HepG2 (cell line): Measurements from ENCODE around the gene ZSCAN1. TPM values are rescaled to one million over a fixed set of nuclear protein-coding genes. Genes with fewer than 3 reads are reported as not detected.

Experiments used
- ATAC-seq: fragments of 200-7000 bp; cut with Tn5 transposase; 3 replicates; pipeline ENCODE4 v1.9.1; 2020; ENCODE audit warnings: mild to moderate bottlenecking, moderate library complexity
- BruUV-seq: library from RNA; stranded (reverse); fragments of 400-500 nt; replicated peaks from 2 replicates; lab custom pipeline; 2021; lab: Mats Ljungman, UMichigan
- CTCF ChIA-PET: fragments of 300-600 bp; formaldehyde crosslinking; extraction: SDS; loops from one replicate; lab custom pipeline; 2021; ENCODE audit warnings: low total read pairs, inconsistent platforms, low intra/inter-chr PET ratio; lab: Yijun Ruan, JAX
- POLR2A ChIA-PET: fragments of 350-600 bp; sonication (Branson Sonifier 250); formaldehyde crosslinking; loops from one replicate; lab custom pipeline; 2020; ENCODE audit warnings: antibody characterized with exemption, inconsistent platforms; lab: Yijun Ruan, JAX
- DNase-seq: peaks from one replicate; pipeline ENCODE4 v3.0.0-alpha.2; 2015; ENCODE audit warnings: low spot score
- FAIRE-seq: peaks from 3 replicates; lab custom pipeline; 2011; peaks lifted over from hg19 to GRCh38; lab: Jason Lieb, UNC
- H2AFZ ChIP-seq: one replicate; pipeline ENCODE4 v1.6.1; 2011; ENCODE audit warnings: low read length, inconsistent platforms
- H3K27ac ChIP-seq: fragments of 300-600 bp; 3 replicates; pipeline ENCODE4 v1.8.0; 2011; ENCODE audit warnings: mixed run types, mild to moderate bottlenecking, mixed read lengths, low read length, inconsistent platforms; ENCODE audit not compliant: insufficient read depth; ENCODE audit errors: extremely low read length
- H3K27me3 ChIP-seq, 2 experiments: fragments of 200-600 bp in 1 of 2; 2 replicates in 1 of 2; 3 replicates in 1 of 2; pipeline versions ENCODE4 v1.6.0 to v1.8.0; 2011; ENCODE audit warnings: low read length in 2 of 2, mild to moderate bottlenecking in 2 of 2, moderate library complexity in 2 of 2, inconsistent platforms in 1 of 2; ENCODE audit not compliant: insufficient read depth in 2 of 2, control insufficient read depth in 1 of 2
- H3K36me3 ChIP-seq, 2 experiments: fragments of 200-600 bp in 1 of 2; replicated peaks in 1 of 2; 2 replicates in 1 of 2; 3 replicates in 1 of 2; pipeline versions ENCODE4 v1.5.1 to v1.8.0; 2011; ENCODE audit warnings: low read length in 2 of 2, inconsistent platforms in 1 of 2; ENCODE audit not compliant: insufficient read depth in 2 of 2, control insufficient read depth in 1 of 2
- H3K4me1 ChIP-seq: 2 replicates; pipeline ENCODE4 v1.5.1; 2012; ENCODE audit warnings: low read length, inconsistent platforms; ENCODE audit not compliant: insufficient read depth
- H3K4me2 ChIP-seq: 2 replicates; pipeline ENCODE4 v1.6.0; 2011; ENCODE audit warnings: low read depth, low read length, inconsistent platforms
- H3K4me3 ChIP-seq, 3 experiments: fragments of 200-600 bp in 1 of 3; sonication (generic), shearing (Covaris generic) in 1 of 3; replicated peaks in 1 of 3; 2 replicates each; pipeline ENCODE4 v1.5.1; 2011 to 2016; ENCODE audit warnings: low read length in 3 of 3, inconsistent platforms in 2 of 3, low read depth in 2 of 3, mild to moderate bottlenecking in 2 of 3, control low read depth in 1 of 3, mixed read lengths in 1 of 3; ENCODE audit not compliant: insufficient read depth in 1 of 3
- H3K79me2 ChIP-seq: one replicate; pipeline ENCODE4 v1.6.1; 2011; ENCODE audit warnings: low read length, inconsistent platforms; ENCODE audit not compliant: insufficient read depth
- H3K9ac ChIP-seq: 2 replicates; pipeline ENCODE4 v1.6.0; 2011; ENCODE audit warnings: mild to moderate bottlenecking, low read depth, low read length, inconsistent platforms; ENCODE audit not compliant: insufficient read depth
- H3K9me3 ChIP-seq: 2 replicates; pipeline ENCODE4 v1.5.1; 2012; ENCODE audit warnings: mild to moderate bottlenecking, low read length
- H4K20me1 ChIP-seq: 2 replicates; pipeline ENCODE4 v1.6.0; 2011; ENCODE audit warnings: inconsistent platforms, mild to moderate bottlenecking, low read length, moderate library complexity; ENCODE audit not compliant: insufficient read depth
- AHDC1 ChIP-seq: sonication (generic); formaldehyde crosslinking; IDR thresholded peaks from 2 replicates; pipeline ENCODE4 v1.5.1; 2020; ENCODE audit warnings: mild to moderate bottlenecking, missing genetic modification reagents, borderline replicate concordance
- FOXA3 ChIP-seq: IDR thresholded peaks from 2 replicates; pipeline ENCODE4 v1.6.1; 2016; ENCODE audit warnings: missing genetic modification reagents, missing compliant biosample characterization
- HCFC1 ChIP-seq: fragments of 150-350 bp; IDR thresholded peaks from 2 replicates; pipeline ENCODE4 v1.6.1; 2014; ENCODE audit warnings: low read depth, low read length
- MLXIP ChIP-seq: sonication (generic); formaldehyde crosslinking; IDR thresholded peaks from 2 replicates; pipeline ENCODE4 v1.9.0; 2021; ENCODE audit warnings: missing genetic modification reagents, borderline replicate concordance
- PHF8 ChIP-seq: sonication (generic); formaldehyde crosslinking; IDR thresholded peaks from 2 replicates; pipeline ENCODE4 v1.5.0; 2020; ENCODE audit warnings: missing genetic modification reagents
- REST ChIP-seq, 2 experiments: IDR thresholded peaks; 2 replicates each; pipeline ENCODE4 v1.6.1; 2011 to 2012; ENCODE audit warnings: low read length in 2 of 2, borderline replicate concordance in 1 of 2, low read depth in 1 of 2, mild to moderate bottlenecking in 1 of 2, moderate library complexity in 1 of 2
- SUZ12 ChIP-seq: fragments of 150-350 bp; IDR thresholded peaks from 2 replicates; pipeline ENCODE4 v1.6.1; 2014; ENCODE audit warnings: low read depth, low read length
- ZBTB8A ChIP-seq: sonication (generic); formaldehyde crosslinking; IDR thresholded peaks from 2 replicates; pipeline ENCODE4 v1.4.0; 2020; ENCODE audit warnings: mild to moderate bottlenecking, low read depth, missing genetic modification reagents, borderline replicate concordance
- ZNF180 ChIP-seq: sonication (generic); formaldehyde crosslinking; IDR thresholded peaks from 2 replicates; pipeline ENCODE4 v1.4.0; 2020; ENCODE audit warnings: low read depth, missing genetic modification reagents, borderline replicate concordance
- ZNF235 ChIP-seq: sonication (generic); formaldehyde crosslinking; IDR thresholded peaks from 2 replicates; pipeline ENCODE4 v1.8.1; 2023; ENCODE audit warnings: mild to moderate bottlenecking, missing genetic modification reagents, borderline replicate concordance
- WGBS: methylation state at CpG from one replicate; pipeline ENCODE4 v1.1.6; 2017; ENCODE audit warnings: low lambda C conversion rate; 5-methylcytosine and 5-hydroxymethylcytosine counted together
- in situ Hi-C: cut with HindIII; loops from 2 replicates; pipeline ENCODE4 v1.10.0; 2017; ENCODE audit warnings: low pct_unique_long_range_greater_than_20kb; ENCODE audit not compliant: extremely low pct_ligation_motif_present
- intact Hi-C: fragments of 100-400 bp; cut with micrococcal nuclease; formaldehyde crosslinking; loops from one replicate; pipeline ENCODE4 v1.10.0; 2022; ENCODE audit not compliant: unreplicated experiment
- polyA plus RNA-seq, 8 experiments: library from polyadenylated mRNA; depleted of rRNA in 3 of 8; stranded (reverse) in 7 of 8; unstranded in 1 of 8; fragments of >200 nt; fragmentation: Illumina TruSeq in 4 of 8; extraction: Trizol in 4 of 8; gene quantifications; 2 replicates each; pipeline versions ENCODE4 v1.2.1 to v1.2.3, GENCODE V29; 2011 to 2016; ENCODE audit warnings: low read depth in 4 of 8, missing spikeins in 1 of 8, mixed read lengths in 1 of 8; ENCODE audit not compliant: insufficient read depth in 1 of 8
- total RNA-seq, 5 experiments: library from RNA; depleted of rRNA; stranded (reverse); fragments of >200 nt; fragmentation: Illumina TruSeq; extraction: Trizol; gene quantifications; 2 replicates each; pipeline ENCODE4 v1.2.3, GENCODE V29; 2016; ENCODE audit warnings: low read depth in 1 of 5

The ZSCAN1 gene
- total and polyA plus RNA-seq, 2 of the 13 experiments (the other 11 are each of a cell fraction or from before 2014, with no cell fraction given) = not detected

GRCh38 chr19:58009301-58009665, 24.5 kb upstream of the ZSCAN1 start:
- Histone ChIP-seq H3K27ac (no peak overlapping the region), H3K9me3 (peaks cover 85% of the 10 kb centered on the region), H4K20me1 (no peaks in the 10 kb centered on the region), H3K79me2 (no peaks in the 10 kb centered on the region), H2AFZ (no peak overlapping the region), H3K9ac (no peak overlapping the region), H3K27me3 (no peaks in the 10 kb centered on the region; a peak in 1 of 5 replicates), H3K4me3 (no peak overlapping the region), H3K4me1 (peaks cover 2% of the 10 kb centered on the region; the same call in 1 of the 2 replicates), H3K36me3 (peaks cover 0 to 12% of the 10 kb centered on the region in 2 experiments; a peak in 2 of 5 replicates), H3K4me2 (no peak overlapping the region)
- no peak for DNase-seq
- ATAC-seq = no peak
- ChIA-PET POLR2A (no interaction called here), CTCF (no interaction called here)
- intact Hi-C loops (no loop called here), in situ Hi-C loops (no loop called here)
- FAIRE-seq = no peak
- 100% methylated on average over 3 of the region's 21 CpGs for WGBS
- BruUV-seq = no TSS peak
- no peak for TF ChIP-seq HCFC1
- TF ChIP-seq MLXIP = no peak
- TF ChIP-seq PHF8 = no peak
- TF ChIP-seq REST (IDR thresholded peaks at IDR 0.05; ENCODE audit: borderline replicate concordance in 1 of 2, low read depth in 1 of 2, low read length in 2 of 2) = no peak
- TF ChIP-seq ZNF180 (CRISPR knock-in tag) = no peak
- no peak for TF ChIP-seq ZNF235 (CRISPR knock-in tag)
- TF ChIP-seq FOXA3 (CRISPR knock-in tag) = no peak
- no peak for TF ChIP-seq AHDC1 (CRISPR knock-in tag)
- TF ChIP-seq ZBTB8A (CRISPR knock-in tag) = no peak
- TF ChIP-seq SUZ12 = no peak
